ENCODE measurements around the gene ZNF626. TPM values are rescaled to one million over a fixed set of nuclear protein-coding genes. Genes with fewer than 3 reads are reported as not detected.

The ZNF626 gene
- total RNA-seq, 1 experiment from 2014 or later: 13.0 TPM

GRCh38 chr19:20607943-20608342 is 53.4 kb downstream of the ZNF626 start:
- no peaks in the 10 kb centered on the region for H3K4me1 ChIP-seq
- H3K27me3 ChIP-seq: no peaks in the 10 kb centered on the region
- no peak for DNase-seq
- no peak overlapping the region for H3K4me3 ChIP-seq
- no peaks in the 10 kb centered on the region for H3K9me3 ChIP-seq (replicated peaks)
- no peak overlapping the region for H3K27ac ChIP-seq
- H3K36me3 ChIP-seq: no peaks in the 10 kb centered on the region

Other genes starting within 250 kb of the ZNF626 start
- 17.6 and 18.6 TPM in 2 replicates for gene ZNF737, start 95.8 kb downstream of the ZNF626 start, total RNA-seq (2014; rRNA removed; shearing (Covaris generic))
- 13.5 and 17.4 TPM in 2 replicates for gene ZNF66, start 114.7 kb upstream of the ZNF626 start, total RNA-seq (2014; rRNA removed; shearing (Covaris generic))